ENCODE data around the gene SLC44A4. TPM values are rescaled to one million over a fixed set of nuclear protein-coding genes. Genes with fewer than 3 reads are reported as not detected.

Gene SLC44A4
- polyA plus RNA-seq, 1 experiment = 0.07 TPM

- no peak for DNase-seq (ENCODE audit: low read depth)
- ChIA-PET POLR2A (no interaction called here), CTCF (interaction anchor here (1.2 to 2.7 kb wide), 3 partner anchors 13 to 26 kb away, joined by 3 to 24 read pairs (median 4); partner anchors contain the start of gene ZBTB12)
- peaks cover 8% of the 10 kb centered on the region for H3K36me3 ChIP-seq (ENCODE audit: control insufficient read depth, insufficient read depth, low read length)
- no peak for TF ChIP-seq CTCF (IDR thresholded peaks at IDR 0.05; ENCODE audit: insufficient read depth, low read depth, low read length)
- no peak overlapping the region for H3K4me3 ChIP-seq (ENCODE audit: low read depth, low read length)
- H3K27me3 ChIP-seq (ENCODE audit: control insufficient read depth, insufficient read depth, low read length) = peaks cover 2% of the 10 kb centered on the region; the same call in 1 of the 2 replicates
These were observed 2.4 kb downstream of the SLC44A4 start for GRCh38 chr6:31876357-31876756.

- Histone ChIP-seq H3K36me3 (ENCODE audit: control insufficient read depth, insufficient read depth, low read length) (peaks cover 4% of the 10 kb centered on the region; the same call in 1 of the 2 replicates), H3K4me3 (ENCODE audit: low read depth, low read length) (no peak overlapping the region), H3K27me3 (ENCODE audit: control insufficient read depth, insufficient read depth, low read length) (peaks cover 2% of the 10 kb centered on the region; the same call in 1 of the 2 replicates)
- ChIA-PET POLR2A (interaction anchor here (0.6 kb wide), 1 partner anchor 13 kb away, joined by 3 read pairs; the partner anchor contains the start of gene NEU1), CTCF (interaction anchor here (1.5 to 2.7 kb wide), 2 partner anchors 13 to 27 kb away, joined by 3 to 24 read pairs; partner anchors contain the start of gene ZBTB12)
- no peak for DNase-seq (ENCODE audit: low read depth)
- TF ChIP-seq CTCF (IDR thresholded peaks at IDR 0.05; ENCODE audit: insufficient read depth, low read depth, low read length) = no peak
These were observed 2.9 kb downstream of the SLC44A4 start for GRCh38 chr6:31875877-31876276.

DNA sequence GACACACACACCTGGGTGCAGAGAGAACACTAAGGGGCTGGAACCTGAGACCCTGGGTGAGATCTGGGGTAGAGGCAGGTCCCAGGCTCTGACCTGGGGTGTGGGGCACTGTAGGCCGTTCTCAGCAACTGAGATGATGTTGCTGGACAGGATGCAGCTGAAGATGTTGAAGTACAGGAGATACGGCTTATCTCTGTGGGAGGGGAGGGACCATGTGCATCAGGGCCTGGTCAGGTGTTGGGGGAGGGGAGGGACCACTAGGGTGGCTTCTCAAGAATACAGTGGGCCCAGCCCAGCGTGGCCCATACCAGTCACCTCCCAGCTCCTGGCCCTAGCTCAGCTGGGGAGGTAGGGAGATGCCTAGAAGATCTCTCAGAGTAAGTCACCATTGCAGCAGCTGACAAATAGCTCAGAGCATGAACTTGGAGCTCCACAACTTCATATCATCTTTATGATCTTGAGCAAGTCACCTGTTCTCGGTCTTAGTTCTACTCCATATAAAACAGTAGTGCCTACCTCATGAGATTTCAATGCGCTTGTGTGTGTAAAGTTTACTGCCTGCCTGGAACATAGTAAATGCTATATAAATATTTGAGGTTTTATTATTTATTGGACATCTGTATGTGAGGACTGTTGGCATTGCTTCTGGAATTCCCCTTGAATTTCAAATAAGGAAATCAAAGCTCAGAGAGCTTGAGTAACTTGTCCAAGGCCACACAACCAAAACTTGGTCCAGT, 3.8 kb downstream of the SLC44A4 start:
- CTCF ChIA-PET = interaction anchor here (0.9 to 2.7 kb wide), 2 partner anchors 14 to 194 kb away, joined by 3 to 24 read pairs; partner anchors contain the start of gene LY6G5C
- POLR2A ChIA-PET = interaction anchor here (0.6 kb wide), 1 partner anchor 12 kb away, joined by 3 read pairs; the partner anchor contains the start of gene NEU1
- no peak for DNase-seq (ENCODE audit: low read depth)
- H3K4me3 ChIP-seq (ENCODE audit: low read depth, low read length) = no peak overlapping the region
- peaks cover 2% of the 10 kb centered on the region; the same call in 1 of the 2 replicates for H3K27me3 ChIP-seq (ENCODE audit: control insufficient read depth, insufficient read depth, low read length)
- peaks cover 4% of the 10 kb centered on the region; the same call in 1 of the 2 replicates for H3K36me3 ChIP-seq (ENCODE audit: control insufficient read depth, insufficient read depth, low read length)
- TF ChIP-seq CTCF (IDR thresholded peaks at IDR 0.05; ENCODE audit: insufficient read depth, low read depth, low read length) = no peak

DNA sequence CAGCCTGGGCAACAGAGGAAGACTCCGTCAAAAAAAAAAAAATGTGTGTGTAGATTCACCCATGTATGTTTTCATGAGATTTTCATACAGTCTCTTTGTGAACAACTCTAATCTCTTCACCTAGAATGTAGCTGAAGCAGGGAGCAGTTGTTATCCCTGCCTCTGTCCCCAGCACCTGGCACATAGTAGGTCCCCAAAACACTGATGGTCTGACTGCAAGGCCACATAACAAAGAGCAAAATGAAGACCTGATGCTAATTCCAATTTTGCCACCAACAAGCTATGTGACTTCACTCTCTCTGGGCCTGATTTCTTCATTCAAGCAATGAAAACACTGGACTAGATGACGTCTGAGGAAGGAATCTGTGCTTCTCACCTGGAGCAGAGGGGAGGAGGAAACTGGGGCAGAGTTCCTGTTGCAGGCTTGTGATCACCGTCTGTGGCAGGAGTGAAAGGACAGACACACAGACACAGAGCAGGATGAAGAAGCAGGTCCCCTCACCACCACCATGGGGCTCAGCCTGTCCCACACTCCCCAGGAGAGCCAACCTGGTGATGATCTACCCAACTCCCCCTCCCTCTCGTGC, 4.6 kb downstream of the SLC44A4 start:
- no peaks in the 10 kb centered on the region for H3K36me3 ChIP-seq (ENCODE audit: control insufficient read depth, insufficient read depth, low read length)
- CTCF ChIA-PET = interaction anchor here (0.7 to 2.7 kb wide), 2 partner anchors 15 to 78 kb away, joined by 3 to 24 read pairs; no protein-coding TSS in a partner anchor
- no peak for TF ChIP-seq CTCF (IDR thresholded peaks at IDR 0.05; ENCODE audit: insufficient read depth, low read depth, low read length)

More for the DNA sequence above, 4.6 kb downstream of the SLC44A4 start:
- Histone ChIP-seq H3K4me3 (ENCODE audit: low read depth, low read length) (no peak overlapping the region), H3K27me3 (ENCODE audit: control insufficient read depth, insufficient read depth, low read length) (peaks cover 2% of the 10 kb centered on the region; the same call in 1 of the 2 replicates)
- POLR2A ChIA-PET = interaction anchor here (0.6 kb wide), 1 partner anchor 37 kb away, joined by 3 read pairs; no protein-coding TSS in a partner anchor
- no peak for DNase-seq (ENCODE audit: low read depth)

Data from BJ (cell line).